ENCODE measurements around the gene TKT. TPM values are rescaled to one million over a fixed set of nuclear protein-coding genes. Genes with fewer than 3 reads are reported as not detected.

Gene TKT
- total and polyA plus RNA-seq, 2 experiments from 2014 or later: 584 to 1,411 TPM

DNA sequence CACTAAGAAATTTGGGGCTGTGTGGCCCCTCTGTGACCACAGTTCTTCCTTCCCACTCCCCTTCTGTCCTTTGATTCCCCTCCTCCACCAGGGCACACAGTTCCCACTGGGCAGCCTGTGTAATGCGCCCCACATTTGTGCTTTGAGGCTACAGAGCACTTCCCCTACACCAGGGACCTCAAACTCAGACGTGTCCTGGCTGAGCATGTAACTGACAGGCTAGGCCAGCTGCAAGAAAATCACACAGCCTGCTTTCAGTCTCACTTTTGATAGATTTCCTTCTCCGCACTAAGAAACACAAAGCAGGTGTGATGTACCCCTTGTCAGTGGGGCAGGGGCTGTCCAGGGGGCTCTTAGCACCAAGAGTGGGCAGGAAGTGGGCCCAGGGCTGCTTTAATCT lies 65.2 kb downstream of the TKT start:
- H3K27ac Mint-ChIP-seq: no peak overlapping the region
- DNase-seq (ENCODE audit: low spot score): no peak

More for the DNA sequence above, 65.2 kb downstream of the TKT start:
- H3K4me3 ChIP-seq: no peak overlapping the region
- Mint-ChIP-seq H3K4me1 (peaks cover 23% of the 10 kb centered on the region), H3K27me3 (ENCODE audit: insufficient read depth, low read depth, poor library complexity) (peaks cover 8% of the 10 kb centered on the region), H3K4me3 (no peak overlapping the region), H3K9me3 (no peaks in the 10 kb centered on the region), H3K36me3 (ENCODE audit: low read depth) (no peaks in the 10 kb centered on the region; the same call in 2 of the 3 replicates)
- H4K20me1 ChIP-seq (replicated peaks; ENCODE audit: insufficient read depth): no peaks in the 10 kb centered on the region
- TF ChIP-seq, protein P1, sequence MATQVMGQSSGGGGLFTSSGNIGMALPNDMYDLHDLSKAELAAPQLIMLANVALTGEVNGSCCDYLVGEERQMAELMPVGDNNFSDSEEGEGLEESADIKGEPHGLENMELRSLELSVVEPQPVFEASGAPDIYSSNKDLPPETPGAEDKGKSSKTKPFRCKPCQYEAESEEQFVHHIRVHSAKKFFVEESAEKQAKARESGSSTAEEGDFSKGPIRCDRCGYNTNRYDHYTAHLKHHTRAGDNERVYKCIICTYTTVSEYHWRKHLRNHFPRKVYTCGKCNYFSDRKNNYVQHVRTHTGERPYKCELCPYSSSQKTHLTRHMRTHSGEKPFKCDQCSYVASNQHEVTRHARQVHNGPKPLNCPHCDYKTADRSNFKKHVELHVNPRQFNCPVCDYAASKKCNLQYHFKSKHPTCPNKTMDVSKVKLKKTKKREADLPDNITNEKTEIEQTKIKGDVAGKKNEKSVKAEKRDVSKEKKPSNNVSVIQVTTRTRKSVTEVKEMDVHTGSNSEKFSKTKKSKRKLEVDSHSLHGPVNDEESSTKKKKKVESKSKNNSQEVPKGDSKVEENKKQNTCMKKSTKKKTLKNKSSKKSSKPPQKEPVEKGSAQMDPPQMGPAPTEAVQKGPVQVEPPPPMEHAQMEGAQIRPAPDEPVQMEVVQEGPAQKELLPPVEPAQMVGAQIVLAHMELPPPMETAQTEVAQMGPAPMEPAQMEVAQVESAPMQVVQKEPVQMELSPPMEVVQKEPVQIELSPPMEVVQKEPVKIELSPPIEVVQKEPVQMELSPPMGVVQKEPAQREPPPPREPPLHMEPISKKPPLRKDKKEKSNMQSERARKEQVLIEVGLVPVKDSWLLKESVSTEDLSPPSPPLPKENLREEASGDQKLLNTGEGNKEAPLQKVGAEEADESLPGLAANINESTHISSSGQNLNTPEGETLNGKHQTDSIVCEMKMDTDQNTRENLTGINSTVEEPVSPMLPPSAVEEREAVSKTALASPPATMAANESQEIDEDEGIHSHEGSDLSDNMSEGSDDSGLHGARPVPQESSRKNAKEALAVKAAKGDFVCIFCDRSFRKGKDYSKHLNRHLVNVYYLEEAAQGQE (IDR thresholded peaks at IDR 0.05; ENCODE audit: unreplicated experiment): no peak
- TF ChIP-seq ZNF462 (CRISPR knock-in tag; IDR thresholded peaks at IDR 0.05) (no peak), EZH2phosphoT487 (IDR thresholded peaks at IDR 0.05; ENCODE audit: unreplicated experiment) (no peak), STAT1 (IDR thresholded peaks at IDR 0.05; ENCODE audit: unreplicated experiment) (no peak), CREB1 (CRISPR knock-in tag; IDR thresholded peaks at IDR 0.05; ENCODE audit: low read depth) (no peak), JUNB (IDR thresholded peaks at IDR 0.05; ENCODE audit: unreplicated experiment) (no peak), POLR2AphosphoS5 (IDR thresholded peaks at IDR 0.05; ENCODE audit: low read depth) (no peak), NANOG (IDR thresholded peaks at IDR 0.05; ENCODE audit: borderline replicate concordance) (no peak), ZNF114 (CRISPR knock-in tag; IDR thresholded peaks at IDR 0.05) (no peak), EZH2 (IDR thresholded peaks at IDR 0.05; ENCODE audit: low read depth, unreplicated experiment) (no peak), ZNF331 (CRISPR knock-in tag; IDR thresholded peaks at IDR 0.05; ENCODE audit: low read depth) (no peak)
- TF ChIP-seq, protein P2, sequence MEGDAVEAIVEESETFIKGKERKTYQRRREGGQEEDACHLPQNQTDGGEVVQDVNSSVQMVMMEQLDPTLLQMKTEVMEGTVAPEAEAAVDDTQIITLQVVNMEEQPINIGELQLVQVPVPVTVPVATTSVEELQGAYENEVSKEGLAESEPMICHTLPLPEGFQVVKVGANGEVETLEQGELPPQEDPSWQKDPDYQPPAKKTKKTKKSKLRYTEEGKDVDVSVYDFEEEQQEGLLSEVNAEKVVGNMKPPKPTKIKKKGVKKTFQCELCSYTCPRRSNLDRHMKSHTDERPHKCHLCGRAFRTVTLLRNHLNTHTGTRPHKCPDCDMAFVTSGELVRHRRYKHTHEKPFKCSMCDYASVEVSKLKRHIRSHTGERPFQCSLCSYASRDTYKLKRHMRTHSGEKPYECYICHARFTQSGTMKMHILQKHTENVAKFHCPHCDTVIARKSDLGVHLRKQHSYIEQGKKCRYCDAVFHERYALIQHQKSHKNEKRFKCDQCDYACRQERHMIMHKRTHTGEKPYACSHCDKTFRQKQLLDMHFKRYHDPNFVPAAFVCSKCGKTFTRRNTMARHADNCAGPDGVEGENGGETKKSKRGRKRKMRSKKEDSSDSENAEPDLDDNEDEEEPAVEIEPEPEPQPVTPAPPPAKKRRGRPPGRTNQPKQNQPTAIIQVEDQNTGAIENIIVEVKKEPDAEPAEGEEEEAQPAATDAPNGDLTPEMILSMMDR (conservative IDR thresholded peaks at IDR 0.05; ENCODE audit: low read depth in 2 of 2): no peak
- TF ChIP-seq, protein P3, sequence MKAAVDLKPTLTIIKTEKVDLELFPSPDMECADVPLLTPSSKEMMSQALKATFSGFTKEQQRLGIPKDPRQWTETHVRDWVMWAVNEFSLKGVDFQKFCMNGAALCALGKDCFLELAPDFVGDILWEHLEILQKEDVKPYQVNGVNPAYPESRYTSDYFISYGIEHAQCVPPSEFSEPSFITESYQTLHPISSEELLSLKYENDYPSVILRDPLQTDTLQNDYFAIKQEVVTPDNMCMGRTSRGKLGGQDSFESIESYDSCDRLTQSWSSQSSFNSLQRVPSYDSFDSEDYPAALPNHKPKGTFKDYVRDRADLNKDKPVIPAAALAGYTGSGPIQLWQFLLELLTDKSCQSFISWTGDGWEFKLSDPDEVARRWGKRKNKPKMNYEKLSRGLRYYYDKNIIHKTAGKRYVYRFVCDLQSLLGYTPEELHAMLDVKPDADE (IDR thresholded peaks at IDR 0.05): no peak
- H3K4me1 ChIP-seq (ENCODE audit: insufficient read depth): peaks cover 9% of the 10 kb centered on the region
- H3K9me2 ChIP-seq (ENCODE audit: insufficient read depth): no peaks in the 10 kb centered on the region
- no peaks in the 10 kb centered on the region for H3K36me3 ChIP-seq (ENCODE audit: insufficient read depth)
- H3F3A ChIP-seq (replicated peaks; ENCODE audit: low read depth): no peaks in the 10 kb centered on the region
- no peaks in the 10 kb centered on the region for H3K27me3 ChIP-seq (ENCODE audit: insufficient read depth)
- no peak overlapping the region for H3K4me2 ChIP-seq
- H2AFZ ChIP-seq: no peak overlapping the region
- H3K79me2 ChIP-seq (replicated peaks; ENCODE audit: insufficient read depth): no peaks in the 10 kb centered on the region
- no peak for ATAC-seq
- H3K27ac ChIP-seq (ENCODE audit: low read depth): no peak overlapping the region
